ENCODE results near the gene SNTG2. TPM values are rescaled to one million over a fixed set of nuclear protein-coding genes. Genes with fewer than 3 reads are reported as not detected.

Gene SNTG2
- total and polyA plus RNA-seq, 10 donors, result 1.9 to 59.4 (median 18.3) TPM

DNA sequence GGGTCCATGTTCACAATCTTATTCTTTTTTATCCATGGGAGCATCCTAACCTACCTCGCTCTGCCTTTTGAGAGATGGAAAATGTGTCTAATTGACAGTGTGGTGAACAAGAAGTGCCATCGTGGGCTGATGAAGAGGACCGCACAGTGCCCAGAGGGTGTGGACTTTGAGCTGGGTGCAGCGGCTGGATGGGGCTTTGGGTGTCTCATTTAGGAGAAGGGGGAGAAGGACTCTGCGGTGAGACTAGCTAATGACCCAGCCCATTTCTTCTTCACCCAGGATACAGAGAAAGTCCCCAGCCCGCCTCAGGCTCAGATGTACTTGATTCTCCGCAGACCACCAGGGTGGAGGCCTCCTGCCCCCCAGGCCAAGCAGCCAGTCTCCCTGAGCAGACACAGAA, 33.7 kb upstream of the SNTG2 start:
- no peaks in the 10 kb centered on the region for H3K27me3 ChIP-seq (replicated peaks in 1 of 7)
- no peak for TF ChIP-seq POLR2A (IDR thresholded peaks at IDR 0.05)
- no peak for TF ChIP-seq POLR2AphosphoS5 (IDR thresholded peaks at IDR 0.05)
- TF ChIP-seq, protein P1, sequence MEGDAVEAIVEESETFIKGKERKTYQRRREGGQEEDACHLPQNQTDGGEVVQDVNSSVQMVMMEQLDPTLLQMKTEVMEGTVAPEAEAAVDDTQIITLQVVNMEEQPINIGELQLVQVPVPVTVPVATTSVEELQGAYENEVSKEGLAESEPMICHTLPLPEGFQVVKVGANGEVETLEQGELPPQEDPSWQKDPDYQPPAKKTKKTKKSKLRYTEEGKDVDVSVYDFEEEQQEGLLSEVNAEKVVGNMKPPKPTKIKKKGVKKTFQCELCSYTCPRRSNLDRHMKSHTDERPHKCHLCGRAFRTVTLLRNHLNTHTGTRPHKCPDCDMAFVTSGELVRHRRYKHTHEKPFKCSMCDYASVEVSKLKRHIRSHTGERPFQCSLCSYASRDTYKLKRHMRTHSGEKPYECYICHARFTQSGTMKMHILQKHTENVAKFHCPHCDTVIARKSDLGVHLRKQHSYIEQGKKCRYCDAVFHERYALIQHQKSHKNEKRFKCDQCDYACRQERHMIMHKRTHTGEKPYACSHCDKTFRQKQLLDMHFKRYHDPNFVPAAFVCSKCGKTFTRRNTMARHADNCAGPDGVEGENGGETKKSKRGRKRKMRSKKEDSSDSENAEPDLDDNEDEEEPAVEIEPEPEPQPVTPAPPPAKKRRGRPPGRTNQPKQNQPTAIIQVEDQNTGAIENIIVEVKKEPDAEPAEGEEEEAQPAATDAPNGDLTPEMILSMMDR (IDR thresholded peaks at IDR 0.05 in 8 of 11, conservative IDR thresholded peaks at IDR 0.05 in 3 of 11), result no peak
- WGBS, 5 donors, result 89 to 94% (median 93%) methylated on average over 7 of the region's 7 CpGs
- no peak overlapping the region for H3K27ac ChIP-seq
- intact Hi-C loops (cut with DNase I; ENCODE audit: low total_unique reads), result no loop called here
- H3K4me1 ChIP-seq, result no peaks in the 10 kb centered on the region
- H3K36me3 ChIP-seq, result no peaks in the 10 kb centered on the region
- DNase-seq, result no peak
- H3K9me3 ChIP-seq, result no peaks in the 10 kb centered on the region
- H3K4me3 ChIP-seq, result no peak overlapping the region

DNA sequence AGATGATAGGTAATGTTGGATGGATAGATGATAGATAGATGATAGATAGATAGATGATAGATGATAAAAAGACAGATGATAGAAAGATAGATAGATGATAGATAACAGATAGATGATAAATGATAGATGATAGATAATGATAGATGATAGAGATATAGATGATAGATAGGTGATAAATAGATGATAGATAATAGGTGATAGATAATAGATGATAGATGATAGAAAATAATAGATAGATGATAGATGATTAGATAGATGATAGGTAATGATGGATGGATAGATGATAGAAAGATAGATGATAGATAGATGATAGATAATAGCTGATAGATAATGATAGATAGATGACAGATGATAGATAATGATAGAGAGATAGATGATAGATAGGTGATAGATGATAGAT, 31.0 kb upstream of the SNTG2 start:
- TF ChIP-seq POLR2AphosphoS5 (IDR thresholded peaks at IDR 0.05), result no peak
- TF ChIP-seq, protein P1 (IDR thresholded peaks at IDR 0.05 in 8 of 11, conservative IDR thresholded peaks at IDR 0.05 in 3 of 11), result no peak
- no peaks in the 10 kb centered on the region for H3K36me3 ChIP-seq
- H3K4me1 ChIP-seq, result no peaks in the 10 kb centered on the region
- DNase-seq, result no peak
- intact Hi-C loops (cut with DNase I; ENCODE audit: low total_unique reads), result no loop called here
- H3K27ac ChIP-seq, result no peak overlapping the region
- H3K9me3 ChIP-seq, result no peaks in the 10 kb centered on the region
- no peak overlapping the region for H3K4me3 ChIP-seq
- H3K27me3 ChIP-seq (replicated peaks in 1 of 7), result no peaks in the 10 kb centered on the region

DNA sequence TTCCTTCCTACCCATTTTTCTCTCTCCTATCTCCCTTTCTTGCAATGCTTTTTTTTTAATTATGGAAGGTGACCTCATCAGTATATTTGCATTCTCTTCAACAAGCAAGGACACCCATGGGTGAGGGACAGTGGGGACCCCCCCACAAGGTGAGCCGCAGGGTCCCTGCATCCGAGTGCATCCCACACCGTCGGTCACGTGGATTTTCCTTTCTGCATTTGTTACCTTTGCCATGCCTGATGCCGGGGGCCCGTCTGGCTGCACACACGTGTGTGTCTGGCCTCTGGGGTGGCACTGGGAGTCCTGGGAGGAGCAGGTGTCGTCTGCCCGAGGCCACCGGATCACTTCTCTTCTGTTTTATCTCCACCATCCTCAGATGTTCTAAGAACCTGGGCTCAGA, 30.1 kb upstream of the SNTG2 start:
- TF ChIP-seq POLR2A (IDR thresholded peaks at IDR 0.05), result no peak
- TF ChIP-seq, protein P1 (IDR thresholded peaks at IDR 0.05 in 8 of 11, conservative IDR thresholded peaks at IDR 0.05 in 3 of 11), result no peak
- no peak for TF ChIP-seq POLR2AphosphoS5 (IDR thresholded peaks at IDR 0.05)
- no peaks in the 10 kb centered on the region for H3K4me1 ChIP-seq
- 82 to 92% (median 86%) methylated on average over 11 of the region's 11 CpGs for WGBS, 5 donors

DNA sequence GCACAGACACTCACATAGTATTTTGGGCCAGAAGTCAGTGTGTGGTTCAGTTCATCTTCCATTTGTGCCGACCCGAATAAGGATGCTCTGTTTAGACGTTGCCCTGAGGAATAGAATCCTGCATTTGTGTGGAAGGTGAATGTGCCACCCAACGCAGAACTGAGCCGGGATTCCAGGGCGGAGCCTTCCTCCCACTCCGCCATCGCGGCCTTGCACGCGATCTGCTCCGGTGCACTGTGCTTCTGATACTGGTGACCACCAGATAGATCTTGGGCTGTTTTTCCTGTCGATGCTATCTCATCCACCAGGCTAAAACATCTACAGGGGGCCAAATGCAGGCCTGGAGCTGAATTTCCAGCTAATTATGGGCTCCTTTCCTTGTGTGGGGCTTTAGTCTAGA, 29.6 kb upstream of the SNTG2 start:
- Histone ChIP-seq H3K36me3 (no peaks in the 10 kb centered on the region), H3K27ac (no peak overlapping the region), H3K27me3 (replicated peaks in 1 of 7) (no peaks in the 10 kb centered on the region), H3K4me3 (no peak overlapping the region), H3K4me1 (no peaks in the 10 kb centered on the region), H3K9me3 (no peaks in the 10 kb centered on the region)
- WGBS, 5 donors, result 79 to 95% (median 88%) methylated on average over 13 of the region's 13 CpGs
- DNase-seq, result no peak
- TF ChIP-seq POLR2AphosphoS5 (IDR thresholded peaks at IDR 0.05), result no peak
- TF ChIP-seq, protein P1 (IDR thresholded peaks at IDR 0.05 in 8 of 11, conservative IDR thresholded peaks at IDR 0.05 in 3 of 11), result no peak
- TF ChIP-seq POLR2A (IDR thresholded peaks at IDR 0.05), result no peak
- intact Hi-C loops (cut with DNase I; ENCODE audit: low total_unique reads), result no loop called here

More for the DNA sequence above, 30.1 kb upstream of the SNTG2 start:
- H3K36me3 ChIP-seq, result no peaks in the 10 kb centered on the region
- intact Hi-C loops (cut with DNase I; ENCODE audit: low total_unique reads), result no loop called here
- DNase-seq, result no peak
- H3K27ac ChIP-seq, result no peak overlapping the region
- no peaks in the 10 kb centered on the region for H3K9me3 ChIP-seq
- no peak overlapping the region for H3K4me3 ChIP-seq
- H3K27me3 ChIP-seq (replicated peaks in 1 of 7), result no peaks in the 10 kb centered on the region

All from spleen (tissue), 11 donors.